ENCODE measurements around the gene ENAH. TPM values are rescaled to one million over a fixed set of nuclear protein-coding genes. Genes with fewer than 3 reads are reported as not detected.

The ENAH gene
- total RNA-seq, 2 donors from 2014 or later, result 43.5 to 63.7 TPM

DNA sequence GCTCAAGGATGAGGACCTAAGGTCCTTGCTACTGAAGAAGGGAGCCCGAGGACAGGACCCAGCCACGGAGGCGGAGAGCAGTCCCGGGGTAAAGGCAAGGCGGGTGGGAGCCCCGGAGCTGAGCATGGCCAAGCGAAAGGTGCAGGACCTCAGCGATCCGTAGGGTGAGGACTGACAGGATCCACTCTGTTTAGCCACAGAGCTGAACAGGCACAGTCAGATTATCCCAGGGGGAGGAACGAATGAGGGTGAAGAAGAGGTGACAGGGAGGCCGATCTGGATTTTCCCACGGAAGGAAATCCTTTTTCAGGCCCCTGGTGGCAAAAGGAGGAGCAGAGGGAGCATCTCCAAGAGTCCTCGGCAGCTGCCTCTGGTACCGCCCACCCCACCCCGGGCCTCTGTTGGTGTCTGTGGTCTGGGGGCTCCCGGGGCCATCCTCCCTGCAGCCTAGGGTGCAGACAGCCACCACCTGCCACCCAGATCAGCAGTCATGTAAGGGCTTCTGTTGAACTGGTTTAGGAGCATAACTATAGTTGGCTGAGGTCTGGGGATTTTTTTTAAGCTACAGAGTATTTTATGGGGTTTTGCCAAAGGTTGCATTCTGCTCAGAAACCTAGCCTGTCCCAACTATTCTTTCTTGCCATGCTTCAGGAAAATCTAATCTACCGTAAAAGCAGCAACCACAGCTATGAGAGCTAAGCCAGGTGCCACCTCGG is 192.7 kb downstream of the ENAH start:
- Histone ChIP-seq H3K4me3 (no peak overlapping the region), H3K4me1 (peaks cover 6% of the 10 kb centered on the region), H3K9me3 (no peaks in the 10 kb centered on the region), H3K27ac (no peak overlapping the region), H3K27me3 (no peaks in the 10 kb centered on the region), H3K9ac (ENCODE audit: low read depth in 2 of 2, low read length in 2 of 2) (no peak overlapping the region), H3K36me3 (no peaks in the 10 kb centered on the region)
- DNase-seq, result no peak
- TF ChIP-seq, protein P1, sequence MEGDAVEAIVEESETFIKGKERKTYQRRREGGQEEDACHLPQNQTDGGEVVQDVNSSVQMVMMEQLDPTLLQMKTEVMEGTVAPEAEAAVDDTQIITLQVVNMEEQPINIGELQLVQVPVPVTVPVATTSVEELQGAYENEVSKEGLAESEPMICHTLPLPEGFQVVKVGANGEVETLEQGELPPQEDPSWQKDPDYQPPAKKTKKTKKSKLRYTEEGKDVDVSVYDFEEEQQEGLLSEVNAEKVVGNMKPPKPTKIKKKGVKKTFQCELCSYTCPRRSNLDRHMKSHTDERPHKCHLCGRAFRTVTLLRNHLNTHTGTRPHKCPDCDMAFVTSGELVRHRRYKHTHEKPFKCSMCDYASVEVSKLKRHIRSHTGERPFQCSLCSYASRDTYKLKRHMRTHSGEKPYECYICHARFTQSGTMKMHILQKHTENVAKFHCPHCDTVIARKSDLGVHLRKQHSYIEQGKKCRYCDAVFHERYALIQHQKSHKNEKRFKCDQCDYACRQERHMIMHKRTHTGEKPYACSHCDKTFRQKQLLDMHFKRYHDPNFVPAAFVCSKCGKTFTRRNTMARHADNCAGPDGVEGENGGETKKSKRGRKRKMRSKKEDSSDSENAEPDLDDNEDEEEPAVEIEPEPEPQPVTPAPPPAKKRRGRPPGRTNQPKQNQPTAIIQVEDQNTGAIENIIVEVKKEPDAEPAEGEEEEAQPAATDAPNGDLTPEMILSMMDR (IDR thresholded peaks at IDR 0.05), result no peak
- intact Hi-C loops (cut with DNase I), result no loop called here

DNA sequence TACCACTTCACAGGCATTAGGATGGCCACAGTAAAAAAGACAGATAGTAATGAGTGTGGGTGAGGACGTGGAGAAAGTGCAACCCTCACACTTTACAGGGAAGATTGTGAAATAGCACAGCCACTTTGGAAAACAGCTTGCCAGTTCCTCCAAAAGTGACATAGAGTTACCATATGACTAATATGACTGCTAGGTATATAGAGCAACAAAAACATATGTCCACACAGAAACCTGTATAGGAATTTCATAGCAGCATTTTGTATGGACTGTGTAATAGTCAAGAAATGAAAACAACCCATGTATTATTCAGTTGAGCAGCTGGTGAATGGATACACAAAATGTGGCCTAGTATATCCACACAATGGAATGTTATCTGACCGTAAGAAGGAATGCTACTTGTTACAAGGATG is 194.7 kb downstream of the ENAH start:
- no peak overlapping the region for H3K9ac ChIP-seq (ENCODE audit: low read depth in 2 of 2, low read length in 2 of 2)
- H3K27ac ChIP-seq, result no peak overlapping the region
- H3K4me3 ChIP-seq, result no peak overlapping the region
- no peak for DNase-seq
- no peaks in the 10 kb centered on the region for H3K9me3 ChIP-seq
- peaks cover 3% of the 10 kb centered on the region for H3K4me1 ChIP-seq
- no peaks in the 10 kb centered on the region for H3K36me3 ChIP-seq
- TF ChIP-seq, protein P1 (IDR thresholded peaks at IDR 0.05), result no peak
- intact Hi-C loops (cut with DNase I), result no loop called here
- H3K27me3 ChIP-seq, result no peaks in the 10 kb centered on the region

DNA sequence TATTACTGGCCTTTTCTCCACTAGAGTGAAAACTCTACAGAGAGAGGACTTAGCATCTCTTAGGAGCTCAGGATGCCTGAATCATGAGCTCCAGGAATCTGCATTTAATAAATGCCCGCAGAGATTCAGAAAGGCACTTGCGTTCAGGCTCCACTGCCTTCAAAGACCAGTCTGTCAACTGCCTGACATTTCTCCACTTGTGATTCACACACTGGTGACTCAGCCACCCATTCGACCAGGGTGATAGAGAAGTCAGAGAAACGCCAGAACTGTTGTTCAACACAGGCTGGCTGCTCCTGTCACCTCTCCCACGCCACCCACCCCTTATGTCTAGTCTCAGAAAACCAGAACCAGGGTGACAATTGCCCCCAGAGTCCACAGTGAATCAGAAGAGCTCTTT is 198.2 kb downstream of the ENAH start:
- Histone ChIP-seq H3K4me3 (no peak overlapping the region), H3K27ac (peak overlapping the region; percentile 34), H3K27me3 (no peaks in the 10 kb centered on the region), H3K36me3 (no peaks in the 10 kb centered on the region), H3K9me3 (no peaks in the 10 kb centered on the region), H3K9ac (ENCODE audit: low read depth in 2 of 2, low read length in 2 of 2) (no peak overlapping the region), H3K4me1 (no peaks in the 10 kb centered on the region)
- DNase-seq, result no peak
- intact Hi-C loops (cut with DNase I), result no loop called here
- TF ChIP-seq, protein P1 (IDR thresholded peaks at IDR 0.05), result no peak

DNA sequence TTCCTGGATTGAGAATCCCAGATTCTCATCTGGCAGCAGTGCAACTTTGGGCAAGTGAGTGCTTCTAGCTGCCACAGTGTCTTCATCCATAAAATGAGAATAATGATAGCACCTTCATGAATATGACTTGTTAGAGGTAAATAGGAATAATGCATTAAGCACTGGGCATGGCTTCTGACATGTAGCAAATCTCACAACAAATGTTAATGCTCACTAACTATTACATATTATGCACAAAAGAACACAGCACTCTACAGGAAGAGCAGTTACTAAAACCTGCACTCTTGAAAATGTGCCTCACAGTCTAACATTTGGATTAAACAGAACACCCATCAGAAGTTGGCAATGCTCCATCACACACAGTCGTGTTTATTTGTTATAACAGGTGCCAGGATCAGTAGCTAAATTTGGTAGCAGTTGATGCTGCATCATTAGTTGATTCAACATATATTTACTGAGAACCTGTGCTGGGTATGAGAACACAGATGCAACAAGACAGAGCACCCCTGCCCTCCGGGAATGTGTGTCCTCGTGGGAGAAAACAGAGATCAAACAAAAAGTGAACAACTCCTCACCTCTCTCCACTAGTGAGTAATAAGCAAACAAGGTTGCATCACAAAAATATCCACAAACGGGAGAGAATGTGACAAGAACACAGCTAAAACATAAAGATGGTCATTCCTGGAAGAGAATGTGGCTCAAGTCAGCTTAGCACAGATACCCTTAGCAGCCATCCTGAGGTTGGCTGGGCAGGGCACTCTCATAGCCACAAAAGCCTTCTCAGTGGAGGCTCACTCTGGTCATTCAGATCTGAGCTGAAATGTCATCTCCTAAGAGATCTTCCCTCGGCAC is 198.9 kb downstream of the ENAH start:
- Histone ChIP-seq H3K36me3 (no peaks in the 10 kb centered on the region), H3K4me1 (no peaks in the 10 kb centered on the region), H3K9ac (ENCODE audit: low read depth in 2 of 2, low read length in 2 of 2) (no peak overlapping the region), H3K9me3 (no peaks in the 10 kb centered on the region), H3K27ac (peak overlapping the region; percentile 34), H3K27me3 (no peaks in the 10 kb centered on the region), H3K4me3 (no peak overlapping the region)
- TF ChIP-seq, protein P1 (IDR thresholded peaks at IDR 0.05), result no peak
- DNase-seq, result no peak
- intact Hi-C loops (cut with DNase I), result no loop called here

DNA sequence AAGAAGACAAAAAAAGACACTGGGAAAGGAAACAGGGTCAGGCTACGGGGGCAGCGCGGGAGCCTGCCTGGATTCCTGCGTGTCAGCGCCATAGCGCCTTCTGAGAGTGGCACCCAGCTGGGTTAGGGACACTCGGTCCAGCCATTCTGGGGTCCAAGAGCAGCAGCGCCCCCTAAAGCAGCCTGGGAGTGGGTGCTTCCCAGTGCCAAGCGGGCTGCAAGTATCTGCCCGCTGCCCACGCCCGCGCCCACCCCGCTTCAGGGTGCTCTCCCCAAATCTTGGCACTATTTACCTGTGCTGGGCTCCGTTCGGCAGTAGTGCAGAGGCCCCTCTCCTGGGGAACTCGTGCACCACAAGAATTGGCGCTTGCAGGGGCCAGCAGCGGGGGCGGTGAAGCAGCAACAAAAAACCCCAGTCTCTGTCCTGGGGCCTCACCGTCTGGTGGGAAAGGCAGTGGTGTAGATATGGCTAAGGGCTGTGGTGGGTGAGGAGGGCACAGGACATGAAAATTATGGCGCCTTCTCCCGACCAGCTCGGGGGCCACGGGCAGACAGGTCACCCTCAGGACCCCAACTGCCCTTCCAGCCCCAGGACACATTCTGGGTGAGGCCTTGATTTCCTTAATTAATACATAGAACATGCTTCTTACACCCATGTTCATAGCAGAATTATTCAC is 200.9 kb downstream of the ENAH start:
- peaks cover 7% of the 10 kb centered on the region for H3K4me1 ChIP-seq
- H3K36me3 ChIP-seq, result no peaks in the 10 kb centered on the region
- DNase-seq, result no peak

More for the DNA sequence above, 200.9 kb downstream of the ENAH start:
- no peaks in the 10 kb centered on the region for H3K9me3 ChIP-seq
- H3K9ac ChIP-seq (ENCODE audit: low read depth in 2 of 2, low read length in 2 of 2), result no peak overlapping the region
- no peak overlapping the region for H3K27ac ChIP-seq
- H3K4me3 ChIP-seq, result no peak overlapping the region
- TF ChIP-seq, protein P1 (IDR thresholded peaks at IDR 0.05), result no peak
- intact Hi-C loops (cut with DNase I), result no loop called here
- H3K27me3 ChIP-seq, result no peaks in the 10 kb centered on the region

Data from colonic mucosa (tissue), 4 donors.